Measurements from ENCODE around the gene PARS2. TPM values are rescaled to one million over a fixed set of nuclear protein-coding genes. Genes with fewer than 3 reads are reported as not detected.

Gene PARS2
- total and polyA plus RNA-seq, 2 experiments from 2014 or later = 4.8 to 9.3 TPM

DNA sequence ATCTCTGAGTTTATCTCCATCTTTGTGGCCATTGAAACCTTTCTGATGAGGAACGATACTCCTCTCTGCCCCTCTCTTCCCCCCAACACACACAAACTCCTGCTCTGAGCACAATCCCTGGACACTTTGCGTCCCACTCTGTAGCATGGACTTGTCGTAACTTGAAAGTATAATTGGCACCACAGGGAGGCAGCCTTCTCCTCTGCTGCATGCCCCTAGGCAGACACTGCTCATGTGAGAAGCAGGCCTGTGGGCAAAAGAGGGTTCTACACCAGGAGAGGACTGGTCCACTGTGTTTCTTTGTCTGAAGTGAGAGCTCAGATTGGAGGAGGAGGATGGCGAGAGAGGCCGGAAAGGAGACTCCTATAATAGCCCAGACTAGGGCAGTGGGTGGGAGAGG lies 3.8 kb upstream of the PARS2 start:
- Histone ChIP-seq H4K20me1 (ENCODE audit: insufficient read depth, poor library complexity, severe bottlenecking) (no peaks in the 10 kb centered on the region), H3K4me2 (no peak overlapping the region), H3K9me3 (ENCODE audit: low read depth) (no peaks in the 10 kb centered on the region), H3K79me2 (peaks cover 9% of the 10 kb centered on the region), H3K27ac (no peak overlapping the region), H3K27me3 (no peaks in the 10 kb centered on the region), H3K4me3 (no peak overlapping the region), H3K9me2 (replicated peaks; ENCODE audit: insufficient read depth) (no peaks in the 10 kb centered on the region), H3K36me3 (replicated peaks; ENCODE audit: insufficient read depth, low read depth) (no peaks in the 10 kb centered on the region), H2AFZ (no peak overlapping the region), H3K4me1 (ENCODE audit: insufficient read depth) (peaks cover 5% of the 10 kb centered on the region)
- TF ChIP-seq, protein P1, sequence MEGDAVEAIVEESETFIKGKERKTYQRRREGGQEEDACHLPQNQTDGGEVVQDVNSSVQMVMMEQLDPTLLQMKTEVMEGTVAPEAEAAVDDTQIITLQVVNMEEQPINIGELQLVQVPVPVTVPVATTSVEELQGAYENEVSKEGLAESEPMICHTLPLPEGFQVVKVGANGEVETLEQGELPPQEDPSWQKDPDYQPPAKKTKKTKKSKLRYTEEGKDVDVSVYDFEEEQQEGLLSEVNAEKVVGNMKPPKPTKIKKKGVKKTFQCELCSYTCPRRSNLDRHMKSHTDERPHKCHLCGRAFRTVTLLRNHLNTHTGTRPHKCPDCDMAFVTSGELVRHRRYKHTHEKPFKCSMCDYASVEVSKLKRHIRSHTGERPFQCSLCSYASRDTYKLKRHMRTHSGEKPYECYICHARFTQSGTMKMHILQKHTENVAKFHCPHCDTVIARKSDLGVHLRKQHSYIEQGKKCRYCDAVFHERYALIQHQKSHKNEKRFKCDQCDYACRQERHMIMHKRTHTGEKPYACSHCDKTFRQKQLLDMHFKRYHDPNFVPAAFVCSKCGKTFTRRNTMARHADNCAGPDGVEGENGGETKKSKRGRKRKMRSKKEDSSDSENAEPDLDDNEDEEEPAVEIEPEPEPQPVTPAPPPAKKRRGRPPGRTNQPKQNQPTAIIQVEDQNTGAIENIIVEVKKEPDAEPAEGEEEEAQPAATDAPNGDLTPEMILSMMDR (IDR thresholded peaks at IDR 0.05; ENCODE audit: poor library complexity) = peak; percentile 11
- TF ChIP-seq EZH2 (IDR thresholded peaks at IDR 0.05; ENCODE audit: borderline replicate concordance) = no peak
- no peak for DNase-seq (ENCODE audit: low spot score)
- WGBS (ENCODE audit: low lambda C conversion rate, missing lambda C conversion rate) = 85% methylated on average over 5 of the region's 5 CpGs

DNA sequence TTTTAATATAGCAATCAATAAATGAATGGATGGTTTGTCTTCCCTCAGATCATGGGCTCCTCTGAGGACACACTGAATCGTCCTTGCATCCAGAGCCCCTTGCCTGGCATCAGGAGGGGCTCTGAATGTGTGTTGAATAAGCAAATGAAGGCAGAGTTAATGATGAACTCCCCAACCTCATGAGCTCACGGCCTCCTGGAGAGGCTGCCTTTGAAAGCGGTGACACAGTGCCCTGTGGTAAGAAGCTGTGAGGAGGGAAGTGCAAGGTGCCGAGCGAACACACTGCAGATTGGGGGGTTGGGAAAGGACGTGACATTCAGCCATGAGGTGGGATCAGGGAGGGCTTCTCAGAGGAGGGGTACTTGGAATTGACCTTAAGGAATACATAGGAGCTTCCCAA lies 3.2 kb upstream of the PARS2 start:
- Histone ChIP-seq H3K4me2 (no peak overlapping the region), H4K20me1 (ENCODE audit: insufficient read depth, poor library complexity, severe bottlenecking) (no peaks in the 10 kb centered on the region), H3K9me2 (replicated peaks; ENCODE audit: insufficient read depth) (no peaks in the 10 kb centered on the region), H3K27ac (no peak overlapping the region), H2AFZ (no peak overlapping the region), H3K36me3 (replicated peaks; ENCODE audit: insufficient read depth, low read depth) (no peaks in the 10 kb centered on the region), H3K4me3 (no peak overlapping the region), H3K4me1 (ENCODE audit: insufficient read depth) (peaks cover 5% of the 10 kb centered on the region), H3K27me3 (no peaks in the 10 kb centered on the region), H3K79me2 (peaks cover 15% of the 10 kb centered on the region), H3K9me3 (ENCODE audit: low read depth) (no peaks in the 10 kb centered on the region)
- WGBS (ENCODE audit: low lambda C conversion rate, missing lambda C conversion rate) = 55% methylated on average over 6 of the region's 6 CpGs
- no peak for TF ChIP-seq EZH2phosphoT487 (IDR thresholded peaks at IDR 0.05; ENCODE audit: low read depth, severe bottlenecking, unreplicated experiment)
- TF ChIP-seq, protein P1 (IDR thresholded peaks at IDR 0.05; ENCODE audit: poor library complexity) = no peak
- no peak for TF ChIP-seq EZH2 (IDR thresholded peaks at IDR 0.05; ENCODE audit: borderline replicate concordance)
- DNase-seq (ENCODE audit: low spot score) = no peak

GRCh38 chr1:54766726-54767125 lies 2.4 kb upstream of the PARS2 start:
- H3K27me3 ChIP-seq = no peaks in the 10 kb centered on the region
- H3K4me1 ChIP-seq (ENCODE audit: insufficient read depth) = peaks cover 5% of the 10 kb centered on the region
- H3K36me3 ChIP-seq (replicated peaks; ENCODE audit: insufficient read depth, low read depth) = no peaks in the 10 kb centered on the region
- TF ChIP-seq EZH2 (IDR thresholded peaks at IDR 0.05; ENCODE audit: borderline replicate concordance) = no peak
- H3K27ac ChIP-seq = no peak overlapping the region
- H3K9me2 ChIP-seq (replicated peaks; ENCODE audit: insufficient read depth) = no peaks in the 10 kb centered on the region
- H3K79me2 ChIP-seq = peaks cover 18% of the 10 kb centered on the region
- no peaks in the 10 kb centered on the region for H3K9me3 ChIP-seq (ENCODE audit: low read depth)
- WGBS (ENCODE audit: low lambda C conversion rate, missing lambda C conversion rate) = 25% methylated on average over 4 of the region's 4 CpGs
- no peak overlapping the region for H3K4me2 ChIP-seq
- DNase-seq (ENCODE audit: low spot score) = no peak
- H3K4me3 ChIP-seq = no peak overlapping the region
- no peaks in the 10 kb centered on the region for H4K20me1 ChIP-seq (ENCODE audit: insufficient read depth, poor library complexity, severe bottlenecking)
- H2AFZ ChIP-seq = no peak overlapping the region

DNA sequence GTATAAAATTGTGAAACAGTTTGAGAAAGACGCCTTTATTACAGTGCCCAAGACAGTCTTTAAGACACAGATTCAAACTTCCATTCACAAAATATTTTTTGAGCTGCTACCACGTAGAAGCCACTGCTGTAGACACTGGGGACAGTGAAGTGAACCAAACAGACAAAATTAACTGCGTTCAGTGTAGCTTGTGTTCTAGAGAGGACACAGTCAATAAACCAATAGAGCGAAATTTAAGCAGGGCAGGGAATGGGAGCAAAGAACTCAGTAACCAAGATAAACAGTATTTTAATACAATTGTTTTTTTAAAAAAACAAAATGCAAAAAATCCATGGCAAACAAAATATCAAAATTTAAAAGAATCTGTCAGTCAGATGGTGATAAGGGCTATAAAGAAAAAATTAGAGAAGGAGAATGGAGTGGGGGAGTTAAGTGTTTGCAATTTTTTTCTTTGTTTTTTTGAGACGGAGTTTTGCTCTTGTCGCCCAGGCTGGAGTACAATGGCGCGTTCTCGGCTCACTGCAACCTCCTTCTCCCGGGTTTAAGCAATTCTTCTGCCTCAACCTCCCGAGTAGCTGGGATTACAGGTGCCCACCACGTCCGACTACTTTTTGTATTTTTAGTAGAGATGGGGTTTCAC lies 719 bp upstream of the PARS2 start:
- 66% methylated on average over 13 of the region's 13 CpGs for WGBS (ENCODE audit: low lambda C conversion rate, missing lambda C conversion rate)
- peak overlapping the region; percentile 38 for H2AFZ ChIP-seq

More for the DNA sequence above, 719 bp upstream of the PARS2 start:
- peak overlapping the region; percentile 61 for H3K4me2 ChIP-seq
- no peaks in the 10 kb centered on the region for H3K9me2 ChIP-seq (replicated peaks; ENCODE audit: insufficient read depth)
- TF ChIP-seq EZH2phosphoT487 (IDR thresholded peaks at IDR 0.05; ENCODE audit: low read depth, severe bottlenecking, unreplicated experiment) = no peak
- no peaks in the 10 kb centered on the region for H4K20me1 ChIP-seq (ENCODE audit: insufficient read depth, poor library complexity, severe bottlenecking)
- no peaks in the 10 kb centered on the region for H3K36me3 ChIP-seq (replicated peaks; ENCODE audit: insufficient read depth, low read depth)
- no peaks in the 10 kb centered on the region for H3K27me3 ChIP-seq
- H3K27ac ChIP-seq = peak overlapping the region; percentile 18
- no peaks in the 10 kb centered on the region for H3K9me3 ChIP-seq (ENCODE audit: low read depth)
- no peak for DNase-seq (ENCODE audit: low spot score)
- H3K4me3 ChIP-seq = peak overlapping the region; percentile 7
- peaks cover 20% of the 10 kb centered on the region for H3K79me2 ChIP-seq
- peaks cover 5% of the 10 kb centered on the region for H3K4me1 ChIP-seq (ENCODE audit: insufficient read depth)
